SK-N-MC (cell line): Measurements from ENCODE around the gene IGFBP1.

Experiments
- EZH2 ChIP-seq: fragments of 200-600 bp; sonication (generic); IDR thresholded peaks from one replicate; pipeline ENCODE4 v1.6.1; 2017; ENCODE audit warnings: antibody characterized with exemption
- FOXP2 ChIP-seq: optimal IDR thresholded peaks from 2 replicates; pipeline ENCODE3; 2011; ENCODE audit warnings: mild to moderate bottlenecking, moderate library complexity; ENCODE audit not compliant: insufficient read depth; ENCODE audit errors: extremely low read length, control extremely low read depth
- POLR2AphosphoS5 ChIP-seq: IDR thresholded peaks from 2 replicates; pipeline ENCODE4 v1.6.1; 2012; ENCODE audit warnings: mild to moderate bottlenecking, low read depth, low read length, borderline replicate concordance

GRCh38 chr7:45890902-45891461, 2.7 kb downstream of the IGFBP1 start:
- TF ChIP-seq POLR2AphosphoS5 (no peak), EZH2 (no peak), FOXP2 (no peak)
